GM12878 (cell line): ENCODE measurements around the gene ADAMTS3. TPM values are rescaled to one million over a fixed set of nuclear protein-coding genes. Genes with fewer than 3 reads are reported as not detected.

Experiments used
- ATAC-seq: fragments of 200-7000 bp; cut with Tn5 transposase; 3 replicates; pipeline ENCODE4 v1.9.1; 2020; ENCODE audit warnings: mild to moderate bottlenecking, moderate library complexity
- BruUV-seq: library from RNA; stranded (reverse); fragments of 400-500 nt; replicated peaks from 2 replicates; lab custom pipeline; 2021; lab: Mats Ljungman, UMichigan
- CTCF ChIA-PET: fragments of 300-600 bp; sonication (Branson Sonifier 250); formaldehyde crosslinking; extraction: SDS; loops from one replicate; lab custom pipeline; 2021; ENCODE audit warnings: inconsistent platforms; lab: Yijun Ruan, JAX
- POLR2A ChIA-PET: fragments of 350-600 bp; formaldehyde crosslinking; extraction: SDS; loops from one replicate; lab custom pipeline; 2021; ENCODE audit warnings: inconsistent platforms; lab: Charles Lee
- RAD21 ChIA-PET: fragments of 300-600 bp; sonication (Branson Sonifier 250); formaldehyde crosslinking; loops from one replicate; lab custom pipeline; 2023; ENCODE audit warnings: antibody characterized with exemption; ENCODE audit not compliant: unreplicated experiment; lab: Charles Lee
- SMC1A ChIA-PET: fragments of 300-600 bp; sonication (Branson Sonifier 250); formaldehyde crosslinking; loops from one replicate; lab custom pipeline; 2023; ENCODE audit not compliant: unreplicated experiment, uncharacterized antibody; lab: Charles Lee
- DNase-seq: peaks from one replicate; pipeline ENCODE4 v3.0.0-alpha.2; 2011; ENCODE audit warnings: low read depth, low spot score
- FAIRE-seq: peaks from 3 replicates; lab custom pipeline; 2011; peaks lifted over from hg19 to GRCh38; lab: Jason Lieb, UNC
- H2AFZ ChIP-seq: 2 replicates; pipeline ENCODE4 v1.6.0; 2011; ENCODE audit warnings: low read depth, low read length, control low read depth; ENCODE audit not compliant: control insufficient read depth
- H3K27ac ChIP-seq: 2 replicates; pipeline ENCODE4 v1.5.1; 2011; ENCODE audit warnings: control low read depth; ENCODE audit not compliant: control insufficient read depth, insufficient read depth
- H3K27me3 ChIP-seq, 2 experiments: replicated peaks in 1 of 2; 2 replicates each; pipeline versions ENCODE4 v1.6.0 to v1.6.1; 2011; ENCODE audit warnings: low read length in 1 of 2; ENCODE audit not compliant: control insufficient read depth in 2 of 2, insufficient read depth in 2 of 2
- H3K36me3 ChIP-seq, 2 experiments: 2 replicates each; pipeline ENCODE4 v1.5.1; 2011; ENCODE audit warnings: low read length in 1 of 2; ENCODE audit not compliant: control insufficient read depth in 2 of 2, insufficient read depth in 2 of 2
- H3K4me1 ChIP-seq: 2 replicates; pipeline ENCODE4 v1.6.1; 2011; ENCODE audit warnings: mild to moderate bottlenecking, low read length, moderate library complexity, mixed read lengths; ENCODE audit not compliant: control insufficient read depth, insufficient read depth
- H3K4me2 ChIP-seq: 2 replicates; pipeline ENCODE4 v1.6.0; 2011; ENCODE audit warnings: control low read depth; ENCODE audit not compliant: control insufficient read depth, insufficient read depth
- H3K4me3 ChIP-seq: fragments of 200-600 bp; sonication (generic); 2 replicates; pipeline ENCODE4 v1.5.1; 2016
- H3K79me2 ChIP-seq: 2 replicates; pipeline ENCODE4 v1.6.0; 2011; ENCODE audit warnings: low read length; ENCODE audit not compliant: control insufficient read depth, insufficient read depth
- H3K9ac ChIP-seq: 2 replicates; pipeline ENCODE4 v1.8.0; 2011; ENCODE audit warnings: low read length, control low read depth, mixed read lengths; ENCODE audit not compliant: control insufficient read depth, insufficient read depth
- H3K9me3 ChIP-seq: replicated peaks from 3 replicates; pipeline ENCODE4 v1.5.1; 2011; ENCODE audit warnings: mild to moderate bottlenecking, low read length; ENCODE audit not compliant: control insufficient read depth, insufficient read depth
- H4K20me1 ChIP-seq: 2 replicates; pipeline ENCODE4 v1.6.0; 2011; ENCODE audit not compliant: control insufficient read depth, insufficient read depth
- BCLAF1 ChIP-seq: fragments of 450-650 bp; IDR thresholded peaks from 2 replicates; pipeline ENCODE4 v1.6.1; 2017; ENCODE audit warnings: antibody characterized with exemption, mild to moderate bottlenecking, moderate library complexity
- BHLHE40 ChIP-seq, 2 experiments: fragments of 450-650 bp in 1 of 2; IDR thresholded peaks; 2 replicates each; pipeline ENCODE4 v1.6.1; 2011 to 2017; ENCODE audit warnings: low read depth in 2 of 2, borderline replicate concordance in 1 of 2, improper control_type of control experiment in 1 of 2, low read length in 1 of 2, mild to moderate bottlenecking in 1 of 2
- BRCA1 ChIP-seq: IDR thresholded peaks from 2 replicates; pipeline ENCODE4 v1.6.1; 2011; ENCODE audit warnings: low read depth, low read length, improper control_type of control experiment
- CBFB ChIP-seq: IDR thresholded peaks from 2 replicates; pipeline ENCODE4 v1.6.1; 2016; ENCODE audit warnings: antibody characterized with exemption, low read depth
- E2F8 ChIP-seq: fragments of 450-650 bp; IDR thresholded peaks from 2 replicates; pipeline ENCODE4 v1.6.1; 2018; ENCODE audit warnings: mild to moderate bottlenecking, low read depth, moderate library complexity; ENCODE audit not compliant: partially characterized antibody
- ELK1 ChIP-seq: IDR thresholded peaks from 2 replicates; pipeline ENCODE4 v1.6.1; 2012; ENCODE audit warnings: low read depth, low read length, improper control_type of control experiment
- ETV6 ChIP-seq, 2 experiments: fragments of 450-650 bp in 1 of 2; IDR thresholded peaks in 1 of 2; conservative IDR thresholded peaks in 1 of 2; 2 replicates each; pipeline ENCODE4 v1.6.1; 2014; ENCODE audit warnings: antibody characterized with exemption in 1 of 2, borderline replicate concordance in 1 of 2, low read depth in 1 of 2, mild to moderate bottlenecking in 1 of 2, moderate library complexity in 1 of 2
- GABPA ChIP-seq: IDR thresholded peaks from 2 replicates; pipeline ENCODE4 v1.6.1; 2014; ENCODE audit warnings: antibody characterized with exemption, low read depth, mild to moderate bottlenecking, inconsistent platforms
- GATAD2B ChIP-seq: fragments of 450-650 bp; conservative IDR thresholded peaks from 2 replicates; pipeline ENCODE4 v1.6.1; 2017; ENCODE audit warnings: low read depth, mild to moderate bottlenecking, moderate library complexity
- MTA2 ChIP-seq: fragments of 450-650 bp; IDR thresholded peaks from 2 replicates; pipeline ENCODE4 v1.6.1; 2016; ENCODE audit warnings: low read depth, mild to moderate bottlenecking, moderate library complexity
- RAD21 ChIP-seq: IDR thresholded peaks from 2 replicates; pipeline ENCODE4 v1.6.1; 2011; ENCODE audit warnings: mild to moderate bottlenecking, low read depth, low read length, moderate library complexity; ENCODE audit not compliant: insufficient read depth
- TBL1XR1 ChIP-seq: IDR thresholded peaks from 2 replicates; pipeline ENCODE4 v1.6.1; 2012; ENCODE audit warnings: low read depth, low read length, improper control_type of control experiment
- YBX1 ChIP-seq: fragments of 450-650 bp; IDR thresholded peaks from 2 replicates; pipeline ENCODE4 v1.6.1; 2016; ENCODE audit warnings: antibody characterized with exemption
- YY1 ChIP-seq: IDR thresholded peaks from 2 replicates; pipeline ENCODE4 v1.6.1; 2011; ENCODE audit warnings: low read depth, mild to moderate bottlenecking, low read length
- ZBTB4 ChIP-seq: fragments of 450-650 bp; formaldehyde crosslinking; IDR thresholded peaks from 2 replicates; pipeline ENCODE4 v1.4.0; 2022; ENCODE audit warnings: mild to moderate bottlenecking, moderate library complexity
- WGBS: methylation state at CpG from one replicate; pipeline ENCODE4 v1.1.6; 2016; ENCODE audit warnings: low lambda C conversion rate; ENCODE audit not compliant: insufficient replicate concordance, insufficient coverage; ENCODE audit errors: missing lambda C conversion rate; 5-methylcytosine and 5-hydroxymethylcytosine counted together
- in situ Hi-C: fragments of 300-500 bp; cut with MboI; formaldehyde crosslinking; loops from 9 replicates; pipeline ENCODE4 v1.14.3; 2018; ENCODE audit warnings: mixed read lengths
- intact Hi-C: fragments of 100-400 bp; cut with micrococcal nuclease; formaldehyde crosslinking; loops from one replicate; pipeline ENCODE4 v1.14.2; 2022; ENCODE audit not compliant: unreplicated experiment
- polyA plus RNA-seq, 11 experiments: library from polyadenylated mRNA; depleted of rRNA in 4 of 11; unstranded in 6 of 11; stranded (reverse) in 5 of 11; fragments of >200 nt; fragmentation: Nextera tagmentation in 4 of 11; fragmentation: Illumina TruSeq in 1 of 11; extraction: Ambion mirVana in 4 of 11; extraction: Trizol in 1 of 11; gene quantifications; 1 replicate in 1 of 11; 2 replicates in 10 of 11; pipeline versions ENCODE4 v1.2.1 to v1.2.3, GENCODE V29; 2011 to 2016; ENCODE audit warnings: inconsistent platforms in 2 of 11, missing spikeins in 2 of 11, low read depth in 1 of 11
- total RNA-seq, 4 experiments: library from RNA; depleted of rRNA in 3 of 4; stranded (reverse); fragments of >200 nt in 3 of 4; fragmentation: Illumina TruSeq in 1 of 4; extraction: Trizol in 1 of 4; gene quantifications; 2 replicates each; pipeline versions ENCODE4 v1.2.1 to v1.2.3, GENCODE V29; 2013 to 2021

ADAMTS3 gene
- total and polyA plus RNA-seq, 10 of the 15 experiments (the other 5 are each of a cell fraction or from before 2014, with no cell fraction given): under 0.01 to 0.07 (median 0.02) TPM; not detected in 6

GRCh38 chr4:72484981-72485380 is 84.0 kb downstream of the ADAMTS3 start:
- Histone ChIP-seq H3K27me3 (no peaks in the 10 kb centered on the region), H3K4me3 (no peak overlapping the region), H3K4me1 (no peaks in the 10 kb centered on the region), H3K9me3 (no peaks in the 10 kb centered on the region), H3K27ac (no peak overlapping the region), H3K79me2 (no peaks in the 10 kb centered on the region), H3K36me3 (no peaks in the 10 kb centered on the region), H4K20me1 (no peaks in the 10 kb centered on the region), H3K4me2 (no peak overlapping the region), H2AFZ (no peak overlapping the region), H3K9ac (no peak overlapping the region)
- POLR2A ChIA-PET: no interaction called here
- SMC1A ChIA-PET: no interaction called here
- BruUV-seq: no TSS peak
- in situ Hi-C loops (no loop called here), intact Hi-C loops (no loop called here)
- ATAC-seq (no peak), DNase-seq (no peak), FAIRE-seq (no peak)
- WGBS: 25% methylated on average over 1 of the region's 1 CpG
- RAD21 ChIA-PET: no interaction called here
- CTCF ChIA-PET: no interaction called here
- TF ChIP-seq E2F8: no peak
- TF ChIP-seq ZBTB4 (CRISPR knock-in tag): no peak
- no peak for TF ChIP-seq RAD21
- TF ChIP-seq TBL1XR1: no peak
- TF ChIP-seq MTA2: no peak
- TF ChIP-seq BHLHE40 (IDR thresholded peaks at IDR 0.05; ENCODE audit: borderline replicate concordance in 1 of 2, low read depth in 2 of 2, low read length in 1 of 2): no peak
- TF ChIP-seq BRCA1: no peak
- TF ChIP-seq GATAD2B: no peak
- TF ChIP-seq CBFB: no peak
- no peak for TF ChIP-seq GABPA
- no peak for TF ChIP-seq YBX1
- no peak for TF ChIP-seq ELK1
- TF ChIP-seq ETV6 (conservative IDR thresholded peaks at IDR 0.05 in 1 of 2, IDR thresholded peaks at IDR 0.05 in 1 of 2; ENCODE audit: borderline replicate concordance in 1 of 2, low read depth in 1 of 2): no peak
- no peak for TF ChIP-seq BCLAF1
- TF ChIP-seq YY1: no peak
